Erythroblast (primary cell): ENCODE data around the gene PCNX1.

ENCODE experiments used
- GATA1 ChIP-seq: IDR thresholded peaks from 2 replicates; pipeline ENCODE4 v1.6.1; 2011; ENCODE audit warnings: low read depth, mild to moderate bottlenecking, control low read depth, low read length, moderate library complexity
- POLR2A ChIP-seq: IDR thresholded peaks from 2 replicates; pipeline ENCODE4 v1.6.1; 2011; ENCODE audit warnings: mild to moderate bottlenecking, low read length

GRCh38 chr14:70872678-70873020 is 34.6 kb upstream of the PCNX1 start:
- no peak for TF ChIP-seq POLR2A
- no peak for TF ChIP-seq GATA1
